Natural killer cell (primary cell): ENCODE data around the gene FCAMR. TPM values are rescaled to one million over a fixed set of nuclear protein-coding genes. Genes with fewer than 3 reads are reported as not detected.

ENCODE experiments used
- ATAC-seq, 3 donors: fragments of 150-1000 bp in 2 of 3; fragments of 200-7000 bp in 1 of 3; cut with Tn5 transposase; 1 replicate in 1 of 3; 2 replicates in 2 of 3; pipeline ENCODE4 v1.10.0; 2021; ENCODE audit warnings: mild to moderate bottlenecking in 2 of 3, moderate library complexity in 2 of 3
- DNase-seq, 2 donors: peaks; one replicate each; pipeline versions ENCODE4 v3.0.0 to v3.0.0-alpha.2; 2013 to 2021; ENCODE audit warnings: mixed read lengths in 1 of 2
- H3K27ac ChIP-seq: one replicate; pipeline ENCODE4 v1.5.1; 2013; ENCODE audit warnings: mild to moderate bottlenecking, low read length
- H3K27me3 ChIP-seq: one replicate; pipeline ENCODE4 v1.6.1; 2013; ENCODE audit warnings: low read length; ENCODE audit not compliant: control insufficient read depth, insufficient read depth
- H3K36me3 ChIP-seq: one replicate; pipeline ENCODE4 v1.6.1; 2013; ENCODE audit warnings: low read length; ENCODE audit not compliant: control insufficient read depth, insufficient read depth
- H3K4me1 ChIP-seq: one replicate; pipeline ENCODE4 v1.6.1; 2013; ENCODE audit warnings: low read length; ENCODE audit not compliant: control insufficient read depth, insufficient read depth
- H3K4me3 ChIP-seq: one replicate; pipeline ENCODE4 v1.5.1; 2013; ENCODE audit warnings: low read length
- H3K9me3 ChIP-seq: one replicate; pipeline ENCODE4 v1.6.1; 2013; ENCODE audit warnings: low read length; ENCODE audit not compliant: control insufficient read depth, insufficient read depth
- H3K27ac Mint-ChIP-seq, 2 donors: one replicate each; pipeline ENCODE4 v1.8.0; 2022; ENCODE audit warnings: mild to moderate bottlenecking in 2 of 2, mixed read lengths in 2 of 2, moderate library complexity in 1 of 2
- H3K27me3 Mint-ChIP-seq, 2 donors: one replicate each; pipeline ENCODE4 v1.8.0; 2022; ENCODE audit warnings: low read depth in 2 of 2, mixed read lengths in 2 of 2
- H3K36me3 Mint-ChIP-seq: one replicate; pipeline ENCODE4 v1.8.0; 2022; ENCODE audit warnings: mixed read lengths
- H3K4me1 Mint-ChIP-seq, 2 donors: one replicate each; pipeline ENCODE4 v1.8.0; 2022; ENCODE audit warnings: mixed read lengths in 2 of 2
- H3K4me3 Mint-ChIP-seq: one replicate; pipeline ENCODE4 v1.8.0; 2022; ENCODE audit warnings: mild to moderate bottlenecking, moderate library complexity, mixed read lengths
- H3K9me3 Mint-ChIP-seq, 2 donors: one replicate each; pipeline ENCODE4 v1.8.0; 2022; ENCODE audit warnings: mixed read lengths in 2 of 2
- WGBS: methylation state at CpG from one replicate; pipeline ENCODE4 v1.1.7; 2013; ENCODE audit warnings: missing lambda C conversion rate; ENCODE audit not compliant: insufficient coverage; 5-methylcytosine and 5-hydroxymethylcytosine counted together
- intact Hi-C: fragments of 100-400 bp; cut with micrococcal nuclease; formaldehyde crosslinking; loops from one replicate; pipeline ENCODE4 v1.14.2; 2022
- total RNA-seq, 4 donors: library from RNA; stranded (reverse); fragments of 120-200 nt in 1 of 4; gene quantifications; one replicate each; pipeline versions ENCODE4 v1.2.3 to v1.2.4, GENCODE V29; 2013 to 2022
- TF ChIP-seq, protein P1 (sequence below): fragments of 200-600 bp; IDR thresholded peaks from one replicate; pipeline ENCODE4 v1.8.0; 2022; ENCODE audit warnings: antibody characterized with exemption

FCAMR gene
- total RNA-seq, 3 donors from 2014 or later (not counting 1 experiment from before 2014, with no cell fraction given): not detected

DNA sequence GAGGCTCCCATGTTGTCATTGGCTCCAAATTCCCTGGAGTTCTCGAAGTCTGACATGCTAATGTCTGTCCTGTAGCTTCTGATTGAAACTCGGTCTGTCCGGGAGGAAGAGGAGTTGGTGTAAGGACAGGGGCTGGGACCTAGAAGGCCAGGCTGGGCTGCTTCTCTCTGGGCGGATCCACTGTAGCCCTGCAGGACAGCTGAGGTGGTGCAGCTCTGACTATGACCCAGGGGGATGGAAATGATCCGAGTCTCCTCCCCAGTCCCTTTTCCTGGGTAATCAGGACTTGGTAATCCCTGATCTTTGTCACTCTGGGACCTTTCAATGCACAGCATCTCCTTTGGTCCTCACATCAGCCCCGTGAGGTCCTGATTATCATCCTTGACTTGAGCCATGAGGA, 38.6 kb downstream of the FCAMR start:
- Mint-ChIP-seq H3K27ac (peak overlapping the region; percentile 87 to 92), H3K27me3 (no peaks in the 10 kb centered on the region), H3K9me3 (no peaks in the 10 kb centered on the region), H3K36me3 (no peaks in the 10 kb centered on the region), H3K4me3 (no peak overlapping the region), H3K4me1 (peaks cover 26 to 30% of the 10 kb centered on the region in 2 donors)
- ATAC-seq (no peak), DNase-seq (no peak)
- H3K9me3 ChIP-seq: no peaks in the 10 kb centered on the region
- TF ChIP-seq, protein P1, sequence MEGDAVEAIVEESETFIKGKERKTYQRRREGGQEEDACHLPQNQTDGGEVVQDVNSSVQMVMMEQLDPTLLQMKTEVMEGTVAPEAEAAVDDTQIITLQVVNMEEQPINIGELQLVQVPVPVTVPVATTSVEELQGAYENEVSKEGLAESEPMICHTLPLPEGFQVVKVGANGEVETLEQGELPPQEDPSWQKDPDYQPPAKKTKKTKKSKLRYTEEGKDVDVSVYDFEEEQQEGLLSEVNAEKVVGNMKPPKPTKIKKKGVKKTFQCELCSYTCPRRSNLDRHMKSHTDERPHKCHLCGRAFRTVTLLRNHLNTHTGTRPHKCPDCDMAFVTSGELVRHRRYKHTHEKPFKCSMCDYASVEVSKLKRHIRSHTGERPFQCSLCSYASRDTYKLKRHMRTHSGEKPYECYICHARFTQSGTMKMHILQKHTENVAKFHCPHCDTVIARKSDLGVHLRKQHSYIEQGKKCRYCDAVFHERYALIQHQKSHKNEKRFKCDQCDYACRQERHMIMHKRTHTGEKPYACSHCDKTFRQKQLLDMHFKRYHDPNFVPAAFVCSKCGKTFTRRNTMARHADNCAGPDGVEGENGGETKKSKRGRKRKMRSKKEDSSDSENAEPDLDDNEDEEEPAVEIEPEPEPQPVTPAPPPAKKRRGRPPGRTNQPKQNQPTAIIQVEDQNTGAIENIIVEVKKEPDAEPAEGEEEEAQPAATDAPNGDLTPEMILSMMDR: no peak
- intact Hi-C loops: no loop called here
- peak overlapping the region; percentile 82 for H3K27ac ChIP-seq
- no peaks in the 10 kb centered on the region for H3K36me3 ChIP-seq
- H3K27me3 ChIP-seq: no peaks in the 10 kb centered on the region
- peaks cover 48% of the 10 kb centered on the region for H3K4me1 ChIP-seq
- no peak overlapping the region for H3K4me3 ChIP-seq
- WGBS: 96% methylated on average over 6 of the region's 6 CpGs

DNA sequence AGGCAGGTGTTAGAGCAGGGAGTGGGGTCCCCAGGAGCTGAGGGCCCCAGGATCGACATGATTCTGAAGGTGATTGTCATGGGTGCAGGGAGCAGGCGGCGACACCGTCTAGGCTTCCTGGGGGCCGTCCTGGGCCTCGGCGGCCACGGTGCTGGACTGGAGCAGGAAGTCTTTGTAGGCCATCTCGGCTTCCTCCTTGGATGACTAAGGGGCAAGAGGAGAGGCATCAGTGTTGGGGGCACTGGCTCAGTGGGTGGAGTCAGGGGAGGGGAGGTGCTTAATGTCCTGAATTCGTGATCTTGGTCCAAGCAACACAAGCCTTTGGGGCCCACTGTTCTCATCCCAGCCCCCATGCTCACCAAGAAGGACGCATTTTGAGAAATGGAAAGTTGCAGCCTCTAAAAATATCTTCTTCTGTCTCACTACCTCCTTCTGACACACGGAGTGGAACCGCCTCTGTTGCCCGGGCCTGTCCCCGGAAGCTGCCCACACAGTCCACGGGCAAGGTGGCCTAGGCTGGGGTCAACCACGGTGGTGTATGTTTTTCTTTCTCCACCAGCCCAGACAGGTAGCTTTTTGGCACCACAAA, 40.0 kb downstream of the FCAMR start:
- Mint-ChIP-seq H3K9me3 (no peaks in the 10 kb centered on the region), H3K4me1 (peaks cover 26 to 30% of the 10 kb centered on the region in 2 donors), H3K4me3 (peak overlapping the region; percentile 67), H3K27me3 (no peaks in the 10 kb centered on the region), H3K27ac (peak overlapping the region; percentile 87 to 92), H3K36me3 (no peaks in the 10 kb centered on the region)
- WGBS: 13% methylated on average over 17 of the region's 17 CpGs
- ATAC-seq: peak; percentile 51 to 62 (median 54)
- Histone ChIP-seq H3K36me3 (no peaks in the 10 kb centered on the region), H3K4me3 (no peak overlapping the region), H3K9me3 (no peaks in the 10 kb centered on the region), H3K27ac (peak overlapping the region; percentile 82), H3K4me1 (peaks cover 59% of the 10 kb centered on the region), H3K27me3 (no peaks in the 10 kb centered on the region)
- DNase-seq: peak; percentile 44 to 46
- TF ChIP-seq, protein P1: no peak
- intact Hi-C loops: no loop called here

DNA sequence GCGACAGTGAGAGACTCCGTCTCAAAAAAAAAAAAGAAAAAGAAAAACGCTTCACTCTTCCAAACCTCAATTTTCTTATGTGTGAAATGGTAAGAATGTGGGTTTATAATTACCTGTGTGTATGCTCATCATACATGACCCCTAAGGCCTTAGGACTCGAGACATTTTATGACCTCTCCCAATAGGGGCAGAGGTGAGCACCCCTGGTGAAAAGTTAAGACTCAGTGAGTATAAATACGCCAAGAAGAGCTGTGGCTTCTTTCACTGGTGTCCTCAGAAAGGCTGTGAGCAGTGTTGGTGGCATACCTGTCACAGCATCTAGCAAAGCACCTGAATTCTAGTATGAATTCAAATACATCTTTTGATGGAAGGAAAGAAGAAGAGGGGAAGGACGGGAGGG, 40.7 kb downstream of the FCAMR start:
- Histone ChIP-seq H3K9me3 (no peaks in the 10 kb centered on the region), H3K27me3 (no peaks in the 10 kb centered on the region), H3K36me3 (no peaks in the 10 kb centered on the region), H3K27ac (peak overlapping the region; percentile 82), H3K4me3 (no peak overlapping the region), H3K4me1 (peaks cover 67% of the 10 kb centered on the region)
- intact Hi-C loops: loop anchor here (10.0 kb wide), 1 partner anchor 395 kb away; the partner anchor contains the start of gene CD55
- peak overlapping the region; percentile 87 to 92 for H3K27ac Mint-ChIP-seq
- H3K4me3 Mint-ChIP-seq: peak overlapping the region; percentile 55
- no peaks in the 10 kb centered on the region for H3K9me3 Mint-ChIP-seq
- TF ChIP-seq, protein P1: no peak
- DNase-seq: no peak
- H3K36me3 Mint-ChIP-seq: no peaks in the 10 kb centered on the region
- WGBS: 73% methylated on average over 4 of the region's 6 CpGs
- H3K4me1 Mint-ChIP-seq: peaks cover 26 to 30% of the 10 kb centered on the region in 2 donors
- no peaks in the 10 kb centered on the region for H3K27me3 Mint-ChIP-seq
- no peak for ATAC-seq

DNA sequence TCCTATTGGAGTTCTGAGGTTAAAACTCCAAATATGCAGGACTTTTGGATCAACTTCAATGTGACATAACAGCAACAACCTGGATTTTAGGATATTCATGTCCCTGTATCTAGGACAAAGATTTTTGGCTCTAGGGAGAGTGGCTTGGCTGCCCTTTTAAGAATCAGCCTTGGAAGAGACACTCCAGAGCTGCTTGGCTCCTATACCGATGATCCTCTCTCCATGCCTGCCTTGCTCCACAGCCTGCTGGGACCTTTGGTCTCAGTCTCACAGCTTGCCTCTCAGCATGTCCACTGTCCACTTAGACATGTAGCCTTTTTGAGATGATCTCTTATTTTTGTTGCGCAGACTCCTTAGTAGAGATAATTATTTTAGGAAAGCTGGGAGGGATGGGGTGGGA, 44.0 kb downstream of the FCAMR start:
- ATAC-seq: no peak
- Mint-ChIP-seq H3K36me3 (no peaks in the 10 kb centered on the region), H3K9me3 (no peaks in the 10 kb centered on the region), H3K27me3 (no peaks in the 10 kb centered on the region), H3K4me1 (peaks cover 19 to 20% of the 10 kb centered on the region in 2 donors), H3K27ac (no peak overlapping the region), H3K4me3 (no peak overlapping the region)
- 98% methylated on average over 2 of the region's 2 CpGs for WGBS
- H3K4me1 ChIP-seq: peaks cover 82% of the 10 kb centered on the region
- no peaks in the 10 kb centered on the region for H3K36me3 ChIP-seq
- TF ChIP-seq, protein P1: no peak
- H3K27me3 ChIP-seq: no peaks in the 10 kb centered on the region
- no peak overlapping the region for H3K4me3 ChIP-seq
- H3K27ac ChIP-seq: peak overlapping the region; percentile 22
- no peaks in the 10 kb centered on the region for H3K9me3 ChIP-seq
- intact Hi-C loops: loop anchor here (10.0 kb wide), 1 partner anchor 399 kb away; the partner anchor contains the start of gene CD55
- no peak for DNase-seq
